ENCODE data around the gene ABCD1. TPM values are rescaled to one million over a fixed set of nuclear protein-coding genes. Genes with fewer than 3 reads are reported as not detected.
"Not testable (repeated sequence)": the region's sequence is repeated elsewhere in the genome, so short reads cannot be mapped to it uniquely, and the experiment has no call there.

The ABCD1 gene
- total RNA-seq, 1 experiment from 2014 or later = 44.4 TPM

DNA sequence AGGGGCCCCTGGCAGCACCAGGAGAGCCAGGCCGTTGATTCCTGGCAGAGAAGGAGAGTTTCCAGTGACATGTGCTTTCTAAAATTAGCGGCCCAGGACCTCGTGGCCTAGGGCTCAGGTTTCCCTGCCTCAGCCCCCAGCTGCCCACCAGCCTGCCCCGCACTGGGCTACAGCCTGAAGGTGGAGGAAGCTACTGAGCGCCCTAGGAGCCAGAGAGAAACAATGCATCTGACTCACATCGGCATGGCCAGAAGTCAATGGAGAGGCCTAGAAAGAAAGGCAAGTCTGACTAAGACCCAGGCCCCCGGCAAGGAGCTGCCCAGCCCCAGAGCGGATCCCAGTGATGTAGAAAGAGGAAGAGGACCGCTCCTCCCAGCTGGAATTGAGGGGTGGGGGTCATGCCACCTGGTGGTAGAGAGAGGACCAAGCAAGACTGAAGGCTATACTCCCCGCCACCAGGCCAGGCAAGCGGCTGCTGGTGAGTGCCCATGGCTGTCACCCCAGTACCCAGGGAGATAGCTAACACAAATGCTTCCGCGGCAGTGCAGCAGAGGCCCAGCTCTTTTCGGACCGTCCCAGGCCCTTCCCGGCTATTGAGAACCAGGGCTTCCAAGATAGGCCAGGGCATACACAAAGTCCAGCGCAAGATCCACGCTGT is 19.1 kb upstream of the ABCD1 start:
- H3K4me1 ChIP-seq (ENCODE audit: insufficient read depth, low read length); H3F3A ChIP-seq (ENCODE audit: low read length, unreplicated experiment); H3K27me3 ChIP-seq (ENCODE audit: low read length); H4K20me1 ChIP-seq (ENCODE audit: low read length); ATAC-seq; H3K9me2 ChIP-seq (replicated peaks; ENCODE audit: low read length); BruUV-seq (replicated peaks); intact Hi-C loops (cut with micrococcal nuclease); H3K79me2 ChIP-seq (ENCODE audit: low read length); H3K9ac ChIP-seq (ENCODE audit: low read length); DNase-seq; CTCF ChIA-PET; H3K4me2 ChIP-seq (ENCODE audit: low read length); POLR2A ChIA-PET (ENCODE audit: unreplicated experiment); H3K27ac ChIP-seq (ENCODE audit: low read length); H3K4me3 ChIP-seq (ENCODE audit: low read length); H2AFZ ChIP-seq (ENCODE audit: low read length); H3K9me3 ChIP-seq (ENCODE audit: low read length): not testable (repeated sequence)
- peaks cover 11% of the 10 kb centered on the region for H3K36me3 ChIP-seq (ENCODE audit: low read depth, low read length)

- POLR2A ChIA-PET (ENCODE audit: unreplicated experiment) = no interaction called here
- CTCF ChIA-PET = no interaction called here
- H3K79me2 ChIP-seq (ENCODE audit: low read length) = peaks cover 7% of the 10 kb centered on the region
Measured at GRCh38 chrX:153706799-153707198, 17.9 kb upstream of the ABCD1 start.

DNA sequence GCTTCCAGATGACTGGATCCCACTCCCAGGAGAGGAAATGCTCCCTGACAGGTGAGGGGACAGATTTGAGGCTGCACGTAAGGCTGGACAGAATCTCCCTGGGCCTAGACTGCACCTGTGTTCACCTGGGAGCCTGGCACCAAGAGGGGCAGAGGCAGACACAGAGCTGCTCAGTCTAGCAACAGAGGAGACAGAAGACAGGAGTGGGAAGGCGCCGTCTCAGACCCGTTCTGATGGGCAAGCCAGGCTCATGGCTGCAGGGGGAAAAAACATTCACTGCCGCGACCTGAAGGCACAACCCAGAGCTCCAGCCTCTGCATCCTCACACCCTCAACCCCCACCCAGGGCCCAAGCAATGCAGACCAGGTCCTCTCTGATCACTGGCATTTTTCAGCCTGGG is 17.2 kb upstream of the ABCD1 start:
- H3K9ac ChIP-seq (ENCODE audit: low read length) = no peak overlapping the region
- no peak overlapping the region for H3K27ac ChIP-seq (ENCODE audit: low read length)
- H3K4me1 ChIP-seq (ENCODE audit: insufficient read depth, low read length) = peaks cover 9% of the 10 kb centered on the region; the same call in 1 of the 2 replicates
- H3K9me2 ChIP-seq (replicated peaks; ENCODE audit: low read length) = no peaks in the 10 kb centered on the region
- no peak overlapping the region for H3K4me3 ChIP-seq (ENCODE audit: low read length)
- H4K20me1 ChIP-seq (ENCODE audit: low read length) = peaks cover 6% of the 10 kb centered on the region; the same call in 1 of the 2 replicates
- POLR2A ChIA-PET (ENCODE audit: unreplicated experiment) = no interaction called here
- TF ChIP-seq CTCF (conservative IDR thresholded peaks at IDR 0.05; ENCODE audit: low read depth, low read length) (no peak), EZH2 (IDR thresholded peaks at IDR 0.05; ENCODE audit: low read length, unreplicated experiment) (no peak), EZH2phosphoT487 (IDR thresholded peaks at IDR 0.05; ENCODE audit: borderline replicate concordance, low read length) (no peak)
- H3K79me2 ChIP-seq (ENCODE audit: low read length) = peaks cover 7% of the 10 kb centered on the region
- no TSS peak for BruUV-seq (replicated peaks)
- no peak for DNase-seq
- no peaks in the 10 kb centered on the region for H3F3A ChIP-seq (ENCODE audit: low read length, unreplicated experiment)
- peaks cover 11% of the 10 kb centered on the region for H3K36me3 ChIP-seq (ENCODE audit: low read depth, low read length)
- H2AFZ ChIP-seq (ENCODE audit: low read length) = no peak overlapping the region
- CTCF ChIA-PET = no interaction called here
- ATAC-seq = no peak
- H3K4me2 ChIP-seq (ENCODE audit: low read length) = no peak overlapping the region
- intact Hi-C loops (cut with micrococcal nuclease) = no loop called here
- no peaks in the 10 kb centered on the region for H3K27me3 ChIP-seq (ENCODE audit: low read length)
- H3K9me3 ChIP-seq (ENCODE audit: low read length) = no peaks in the 10 kb centered on the region

More at GRCh38 chrX:153706799-153707198, 17.9 kb upstream of the ABCD1 start:
- H3K4me1 ChIP-seq (ENCODE audit: insufficient read depth, low read length) = peaks cover 9% of the 10 kb centered on the region; the same call in 1 of the 2 replicates
- DNase-seq (no peak), ATAC-seq (no peak)
- H3F3A ChIP-seq (ENCODE audit: low read length, unreplicated experiment) = no peaks in the 10 kb centered on the region
- no peaks in the 10 kb centered on the region for H3K9me3 ChIP-seq (ENCODE audit: low read length)
- H3K9ac ChIP-seq (ENCODE audit: low read length) = no peak overlapping the region
- no peak overlapping the region for H3K4me2 ChIP-seq (ENCODE audit: low read length)
- intact Hi-C loops (cut with micrococcal nuclease) = no loop called here
- H3K27me3 ChIP-seq (ENCODE audit: low read length) = no peaks in the 10 kb centered on the region
- H3K9me2 ChIP-seq (replicated peaks; ENCODE audit: low read length) = no peaks in the 10 kb centered on the region
- H4K20me1 ChIP-seq (ENCODE audit: low read length) = peaks cover 6% of the 10 kb centered on the region; the same call in 1 of the 2 replicates
- no TSS peak for BruUV-seq (replicated peaks)
- TF ChIP-seq EZH2 (IDR thresholded peaks at IDR 0.05; ENCODE audit: low read length, unreplicated experiment) = no peak
- TF ChIP-seq CTCF (conservative IDR thresholded peaks at IDR 0.05; ENCODE audit: low read depth, low read length) = no peak
- TF ChIP-seq EZH2phosphoT487 (IDR thresholded peaks at IDR 0.05; ENCODE audit: borderline replicate concordance, low read length) = no peak
- H3K4me3 ChIP-seq (ENCODE audit: low read length) = no peak overlapping the region
- H3K27ac ChIP-seq (ENCODE audit: low read length) = no peak overlapping the region
- H3K36me3 ChIP-seq (ENCODE audit: low read depth, low read length) = peaks cover 11% of the 10 kb centered on the region
- H2AFZ ChIP-seq (ENCODE audit: low read length) = no peak overlapping the region
